Fibroblast of skin of right biceps (primary cell): ENCODE results near the gene AHCYL2.

Source experiments
- DNase-seq: peaks from one replicate; pipeline ENCODE4 v3.0.0-alpha.2; 2013

AHCYL2 gene

DNA sequence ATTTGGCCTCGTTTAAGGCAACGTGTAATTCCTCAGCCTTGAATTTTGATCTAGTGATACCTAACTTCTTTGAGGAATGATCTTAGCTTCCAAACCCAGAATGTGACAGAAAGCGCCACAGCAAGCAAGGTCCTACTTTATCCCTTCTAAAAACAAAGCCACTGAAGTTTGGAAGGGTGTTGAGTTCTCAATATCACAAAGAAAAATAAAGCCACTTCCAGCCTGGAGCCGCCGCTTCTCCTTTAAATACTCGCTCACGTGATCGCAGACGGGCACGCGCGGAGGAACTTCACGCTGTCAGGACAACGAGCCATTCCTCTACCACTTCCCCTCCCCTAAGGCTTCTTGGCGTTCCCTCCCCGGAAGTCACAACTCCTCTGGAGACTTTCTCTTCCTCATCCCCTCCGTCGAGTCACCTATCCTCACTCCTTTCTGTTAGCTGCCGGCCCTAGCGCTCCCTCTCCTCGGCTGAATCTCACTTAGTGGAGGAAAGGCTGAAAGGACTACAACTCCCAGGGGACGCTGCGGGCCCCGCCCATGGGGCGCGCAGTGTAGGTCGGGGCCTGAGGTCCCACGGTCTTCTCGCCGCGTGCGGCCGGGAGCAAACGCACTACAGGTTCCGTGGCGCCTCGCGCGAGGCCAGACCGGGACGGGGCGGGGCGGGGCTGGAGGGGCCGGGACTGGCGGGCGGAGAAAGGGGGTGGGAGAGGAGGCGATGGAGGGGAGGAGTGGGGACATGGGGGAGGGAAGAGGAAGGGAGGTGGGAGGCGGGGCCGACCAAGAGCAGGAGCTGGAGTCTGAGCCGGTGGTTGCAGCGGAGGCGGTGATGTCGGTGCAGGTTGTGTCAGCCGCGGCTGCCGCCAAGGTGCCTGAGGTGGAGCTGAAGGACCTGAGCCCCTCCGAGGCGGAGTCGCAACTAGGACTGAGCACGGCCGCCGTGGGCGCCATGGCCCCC, at the start of gene AHCYL2:
AHCYL2 (plus strand) TSS at position 780 of the 955 bp plus-strand sequence.
- DNase-seq: peak; percentile 98

DNA sequence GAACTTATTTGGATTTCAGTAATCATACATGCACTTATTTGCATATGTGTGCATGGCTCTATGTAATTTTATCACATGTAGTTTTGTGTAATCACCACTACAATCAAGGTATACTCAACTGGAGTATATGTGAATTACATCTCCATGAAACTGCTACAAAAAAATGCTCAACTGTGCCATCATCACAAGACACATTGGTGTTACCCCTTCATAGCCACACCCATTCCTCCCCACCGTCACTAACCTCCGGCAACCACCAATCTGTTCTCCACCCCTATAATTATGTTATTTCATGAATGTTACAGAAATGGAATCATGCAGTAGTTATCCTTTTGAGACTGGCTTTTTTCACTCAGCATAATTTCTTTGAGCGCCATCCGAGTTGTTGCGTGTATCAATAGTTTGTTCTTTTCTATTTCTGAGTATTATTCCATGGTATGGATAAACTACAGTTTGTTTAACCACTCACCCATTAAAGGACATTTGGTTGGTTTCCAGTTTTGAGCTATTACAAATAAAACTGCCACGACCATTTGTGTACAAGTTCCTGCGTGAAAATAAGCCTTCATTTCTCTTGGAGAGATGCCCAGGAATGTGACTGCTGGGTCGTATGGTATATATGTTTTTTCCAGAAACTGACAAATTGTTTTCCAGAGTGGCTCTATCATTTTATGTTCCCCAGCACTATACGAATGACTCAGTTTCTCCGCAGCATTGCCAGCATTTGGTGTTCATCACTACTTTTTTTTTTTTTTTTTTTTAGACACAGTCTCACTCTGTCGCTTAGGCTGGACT, 47.7 kb upstream of the AHCYL2 start:
- DNase-seq: no peak

DNA sequence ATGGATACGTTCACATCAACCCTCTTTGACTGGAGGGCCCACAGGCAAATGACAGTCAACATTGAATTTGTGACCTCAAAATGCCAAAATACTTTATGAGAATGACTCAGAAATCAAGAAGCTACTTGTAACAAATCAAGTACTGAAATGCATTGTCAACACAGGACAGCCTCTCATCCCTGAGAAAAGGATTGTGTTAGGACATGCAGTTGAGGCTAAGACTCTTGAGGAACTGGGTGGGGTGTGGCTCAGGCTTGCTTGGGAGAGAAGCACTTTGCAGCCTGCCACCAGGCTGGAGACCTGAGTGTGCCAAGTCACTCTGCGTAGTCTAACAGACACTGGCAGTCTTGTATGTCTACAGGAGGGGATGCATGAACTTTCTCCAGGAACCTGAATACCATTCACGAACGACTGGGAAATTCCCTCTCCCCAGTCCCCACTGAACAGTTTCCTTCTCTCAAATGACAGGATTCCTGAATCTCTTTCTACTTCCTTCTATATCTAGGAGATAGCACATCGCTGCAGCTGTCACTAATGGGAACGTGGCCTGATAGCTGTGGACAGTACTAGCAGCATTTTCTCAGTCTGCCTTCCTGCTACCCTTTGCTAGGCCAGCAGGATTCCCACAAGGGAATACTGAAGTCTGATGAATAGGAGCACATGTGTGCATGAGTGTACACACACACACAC, 39.7 kb upstream of the AHCYL2 start:
- peak; percentile 13 for DNase-seq

DNA sequence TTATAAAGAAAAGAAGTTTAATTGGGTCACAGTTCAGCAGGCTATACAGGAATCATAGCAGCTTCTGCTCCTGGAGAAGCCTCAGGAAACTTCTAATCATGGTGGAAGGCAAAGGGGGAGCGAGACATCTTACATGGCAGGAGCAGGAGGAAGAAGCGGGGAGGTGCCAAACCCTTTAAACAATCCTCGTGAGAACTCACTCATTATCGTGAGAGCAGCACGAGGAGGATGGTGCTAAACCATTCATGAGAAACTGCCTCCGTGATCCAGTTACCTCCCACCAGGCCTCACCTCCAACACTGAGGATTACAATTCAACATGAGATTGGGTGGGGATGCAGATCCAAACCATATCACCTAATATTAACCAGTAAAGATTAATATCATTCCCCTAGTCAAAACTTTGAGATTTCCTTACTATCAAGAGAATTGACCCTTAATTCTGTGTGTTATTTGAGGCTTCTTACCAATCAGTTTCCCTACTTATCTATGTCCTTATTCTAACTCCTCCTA, 38.0 kb upstream of the AHCYL2 start:
- no peak for DNase-seq

DNA sequence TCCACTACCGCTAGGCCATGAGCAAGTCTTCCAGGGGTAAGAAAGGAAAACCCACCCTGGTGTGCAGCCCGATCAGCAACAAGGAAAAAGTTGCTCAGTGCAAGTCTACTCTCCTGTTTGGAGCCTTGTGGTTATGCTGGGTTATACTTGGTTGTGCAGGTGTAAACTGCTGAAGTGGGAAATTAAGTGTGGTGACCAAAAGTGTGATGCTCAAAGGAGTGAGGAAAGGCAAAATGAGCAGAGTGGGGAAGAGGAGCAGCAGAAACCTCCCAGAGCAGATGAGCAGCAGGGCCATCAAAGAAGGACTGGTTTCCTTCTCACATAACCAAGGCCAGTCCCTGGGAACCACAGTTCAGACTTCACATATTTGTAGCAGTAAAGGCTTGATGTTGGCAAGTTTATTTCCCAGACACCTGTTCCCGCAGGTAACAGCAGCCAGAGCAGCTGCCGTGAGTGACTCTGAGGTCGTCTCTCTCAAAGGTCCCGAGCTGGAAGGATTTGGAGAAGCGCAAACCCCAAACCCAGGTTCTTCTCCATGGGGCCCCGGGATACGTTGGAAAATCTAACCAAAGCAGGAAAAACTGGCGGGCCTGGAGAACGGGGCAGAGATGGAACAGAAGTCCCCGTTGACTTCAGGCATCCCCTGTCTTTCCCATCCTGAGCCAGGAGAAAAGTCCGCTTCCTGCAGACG, 37.0 kb upstream of the AHCYL2 start:
- DNase-seq: no peak

DNA sequence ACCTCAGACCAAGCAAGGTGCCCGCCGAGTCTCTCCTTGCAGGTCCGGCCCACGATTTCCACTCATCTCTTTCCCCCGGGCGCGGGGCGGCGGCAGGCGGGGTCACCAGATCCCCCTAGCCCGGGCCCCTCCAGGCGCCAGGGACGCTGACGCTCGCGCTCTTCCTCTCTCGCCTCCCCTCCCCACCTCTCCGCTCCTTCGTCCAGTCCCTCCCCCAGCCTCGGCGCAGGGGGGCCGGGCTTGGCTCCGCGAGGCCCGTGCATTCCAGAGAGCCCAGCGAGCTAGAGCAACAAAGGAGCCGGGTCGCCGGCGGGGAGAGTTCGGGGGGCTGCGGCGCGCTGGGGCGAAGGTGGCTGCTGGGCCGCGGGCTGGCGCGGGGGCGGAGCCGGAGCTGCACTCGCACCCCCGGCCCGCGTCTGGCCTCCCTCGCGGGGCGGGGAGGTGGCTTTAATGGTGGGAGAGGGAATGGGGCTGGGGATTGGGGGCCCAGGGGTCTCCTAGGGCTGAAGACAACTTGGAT, 36.4 kb upstream of the AHCYL2 start, which contains the start of gene SMO:
SMO (plus strand) TSS at position 262 of the 520 bp plus-strand sequence. CDS start 519 bp downstream, outside the sequence.
- peak; percentile 75 for DNase-seq

DNA sequence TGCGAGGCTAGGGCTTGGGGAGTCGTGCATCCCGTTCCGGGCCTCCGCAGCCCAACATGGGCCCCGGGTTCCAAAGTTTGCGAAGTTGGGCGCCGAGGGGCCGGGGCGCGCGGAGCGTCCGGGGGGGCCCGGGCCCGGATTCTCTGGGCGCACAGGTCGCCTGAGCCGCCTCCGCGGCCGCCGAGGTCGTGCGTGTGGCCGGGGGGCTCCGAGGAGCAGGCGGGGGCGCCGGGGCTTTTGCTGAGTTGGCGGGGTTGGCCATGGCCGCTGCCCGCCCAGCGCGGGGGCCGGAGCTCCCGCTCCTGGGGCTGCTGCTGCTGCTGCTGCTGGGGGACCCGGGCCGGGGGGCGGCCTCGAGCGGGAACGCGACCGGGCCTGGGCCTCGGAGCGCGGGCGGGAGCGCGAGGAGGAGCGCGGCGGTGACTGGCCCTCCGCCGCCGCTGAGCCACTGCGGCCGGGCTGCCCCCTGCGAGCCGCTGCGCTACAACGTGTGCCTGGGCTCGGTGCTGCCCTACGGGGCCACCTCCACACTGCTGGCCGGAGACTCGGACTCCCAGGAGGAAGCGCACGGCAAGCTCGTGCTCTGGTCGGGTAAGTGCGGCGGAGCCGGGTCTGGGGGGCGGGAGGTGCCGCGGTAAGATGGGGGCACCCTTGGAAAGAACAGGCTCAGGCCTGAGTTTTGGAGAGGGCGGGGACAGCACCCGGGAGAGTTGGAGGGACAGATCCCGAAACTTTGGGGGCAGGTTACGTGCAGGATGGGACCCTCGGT, 35.8 kb upstream of the AHCYL2 start:
- peak; percentile 16 for DNase-seq

DNA sequence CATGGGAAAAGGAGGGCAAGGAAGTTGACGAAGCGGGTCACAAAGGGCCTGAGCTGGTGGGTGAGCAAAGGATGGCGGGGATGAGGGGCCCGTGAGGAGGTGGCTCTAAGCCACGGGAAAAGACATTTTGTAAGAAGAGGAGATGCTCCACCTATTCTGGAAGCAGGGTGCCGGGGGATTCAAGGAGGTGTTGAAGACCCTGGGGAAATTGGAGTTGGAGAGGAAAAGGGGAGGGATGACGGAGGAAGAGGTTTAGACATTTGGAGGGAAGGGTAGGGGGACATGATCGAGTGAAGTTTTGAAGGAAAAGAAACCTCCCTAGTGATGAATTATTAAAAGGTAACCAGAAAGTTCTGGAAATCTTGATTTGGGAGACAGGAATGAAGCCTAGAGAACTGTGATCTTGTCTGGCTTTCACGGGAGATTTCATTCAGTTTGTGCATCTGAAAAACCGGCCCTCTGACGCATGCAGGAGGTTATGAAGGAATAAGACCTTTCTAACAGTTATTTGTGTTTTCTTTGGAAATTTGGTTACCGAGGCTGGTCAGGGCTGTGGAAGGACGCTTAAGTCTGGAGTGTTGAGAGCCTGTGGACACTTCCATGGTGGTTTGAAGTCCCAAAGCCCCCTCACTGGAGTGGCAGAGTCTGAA, 35.0 kb upstream of the AHCYL2 start:
- no peak for DNase-seq

DNA sequence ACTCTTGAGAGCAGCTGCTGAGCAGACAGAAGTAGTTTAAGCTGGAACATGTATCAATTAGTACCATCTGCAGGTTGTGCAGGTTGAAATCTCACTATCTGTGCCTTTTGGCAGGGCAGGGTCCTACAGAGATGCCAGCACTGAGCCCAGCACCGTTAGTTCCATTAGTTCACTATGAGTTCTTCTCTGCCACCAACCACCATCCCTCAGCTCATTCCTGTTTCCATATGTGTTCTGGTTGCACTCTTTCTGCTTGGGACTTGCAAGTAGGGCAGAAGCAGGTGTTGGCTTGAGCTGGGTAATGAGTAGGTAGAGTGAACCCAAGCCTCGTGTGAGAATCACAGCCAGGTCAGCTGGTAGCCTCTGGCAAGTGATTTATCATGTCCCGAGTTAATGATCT, 33.6 kb upstream of the AHCYL2 start:
- DNase-seq: no peak

DNA sequence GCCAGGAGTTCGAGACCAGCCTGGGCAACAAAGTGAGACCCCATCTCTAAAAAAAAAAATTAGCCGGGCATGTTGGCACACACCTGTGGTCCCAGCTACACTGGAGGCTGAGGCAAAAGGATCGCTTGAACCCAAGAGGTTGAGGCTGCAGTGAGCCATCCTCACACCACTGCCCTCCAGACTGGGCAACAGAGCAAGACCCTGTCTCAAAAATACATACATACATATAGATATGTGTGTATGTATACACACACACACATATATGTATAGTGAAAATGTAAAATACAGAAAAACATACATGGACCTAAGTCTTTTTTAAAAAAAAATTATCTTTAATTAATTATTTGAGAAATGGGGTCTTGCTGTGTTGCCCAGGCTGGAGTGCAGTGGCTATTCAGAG, 30.9 kb upstream of the AHCYL2 start:
- no peak for DNase-seq

DNA sequence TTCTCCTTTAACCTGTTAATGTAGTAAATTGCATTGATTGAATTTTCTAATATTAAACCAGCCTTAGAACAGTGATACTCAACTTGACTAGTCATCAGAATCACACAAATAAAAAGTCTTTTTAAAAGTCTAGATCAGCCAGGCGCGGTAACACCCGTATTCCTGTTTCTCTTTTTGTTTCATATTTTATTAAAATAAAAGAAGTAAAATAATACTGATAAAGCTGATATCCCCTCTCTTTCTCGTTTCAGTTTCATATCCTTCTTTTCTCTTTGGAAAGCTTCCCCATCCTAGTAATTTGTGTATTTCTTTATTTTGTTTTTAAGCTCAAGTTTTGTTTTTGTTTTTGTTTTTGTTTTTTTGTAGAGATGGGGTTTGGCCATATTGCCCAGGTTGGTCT, 27.1 kb upstream of the AHCYL2 start:
- DNase-seq: no peak

DNA sequence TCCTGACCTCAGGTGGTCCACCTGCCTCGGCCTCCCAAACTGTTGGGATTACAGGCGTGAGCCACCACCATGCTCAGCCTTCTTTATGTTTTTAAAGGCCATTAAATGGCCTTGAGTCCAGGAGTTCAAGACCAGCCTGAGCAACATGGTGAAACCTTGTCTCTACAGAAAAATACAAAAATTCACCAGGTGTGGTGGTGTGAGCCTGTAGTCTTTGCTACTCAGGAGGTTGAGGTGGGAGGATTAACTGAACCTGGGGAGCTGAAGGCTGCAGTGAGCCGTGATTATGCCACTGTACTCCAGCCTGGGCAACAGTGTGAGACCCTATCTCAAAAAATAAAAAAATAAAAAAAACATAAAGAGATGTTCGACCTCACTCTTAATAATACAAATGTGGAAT, 25.4 kb upstream of the AHCYL2 start:
- DNase-seq: no peak

DNA sequence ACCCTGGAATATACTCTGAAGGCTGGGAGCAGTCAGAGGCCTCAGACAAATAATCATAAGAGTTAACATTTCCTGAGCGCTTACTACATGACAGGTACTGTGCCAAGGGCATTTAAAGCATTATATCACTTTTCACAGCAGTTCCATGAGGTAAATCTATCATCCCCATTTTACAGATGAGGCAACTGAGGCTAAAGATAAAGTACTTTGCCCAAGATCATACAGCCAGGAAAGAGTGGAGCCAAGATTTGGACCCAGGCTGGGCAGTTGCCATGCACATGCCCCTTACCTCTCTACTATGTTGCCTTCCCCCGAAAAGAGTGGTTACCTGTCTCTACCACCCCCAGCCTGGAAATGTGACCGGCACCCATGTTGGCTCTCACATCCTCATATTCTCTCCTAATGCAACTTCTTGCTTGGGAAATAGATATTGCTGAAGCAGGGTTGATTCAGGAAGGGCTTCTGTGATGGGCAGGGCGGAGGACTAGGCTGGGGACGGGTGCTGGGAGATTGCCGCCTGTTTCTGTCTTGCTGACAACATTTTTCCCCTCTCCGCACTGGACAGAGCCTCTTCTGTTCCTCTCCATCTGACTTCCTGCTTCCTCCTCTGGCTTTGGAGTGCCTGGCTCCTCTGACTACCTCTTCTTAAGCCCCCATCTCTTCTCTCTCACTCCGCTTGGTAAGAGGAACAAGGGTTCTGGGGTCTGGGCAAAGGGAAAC, 22.6 kb upstream of the AHCYL2 start:
- no peak for DNase-seq

DNA sequence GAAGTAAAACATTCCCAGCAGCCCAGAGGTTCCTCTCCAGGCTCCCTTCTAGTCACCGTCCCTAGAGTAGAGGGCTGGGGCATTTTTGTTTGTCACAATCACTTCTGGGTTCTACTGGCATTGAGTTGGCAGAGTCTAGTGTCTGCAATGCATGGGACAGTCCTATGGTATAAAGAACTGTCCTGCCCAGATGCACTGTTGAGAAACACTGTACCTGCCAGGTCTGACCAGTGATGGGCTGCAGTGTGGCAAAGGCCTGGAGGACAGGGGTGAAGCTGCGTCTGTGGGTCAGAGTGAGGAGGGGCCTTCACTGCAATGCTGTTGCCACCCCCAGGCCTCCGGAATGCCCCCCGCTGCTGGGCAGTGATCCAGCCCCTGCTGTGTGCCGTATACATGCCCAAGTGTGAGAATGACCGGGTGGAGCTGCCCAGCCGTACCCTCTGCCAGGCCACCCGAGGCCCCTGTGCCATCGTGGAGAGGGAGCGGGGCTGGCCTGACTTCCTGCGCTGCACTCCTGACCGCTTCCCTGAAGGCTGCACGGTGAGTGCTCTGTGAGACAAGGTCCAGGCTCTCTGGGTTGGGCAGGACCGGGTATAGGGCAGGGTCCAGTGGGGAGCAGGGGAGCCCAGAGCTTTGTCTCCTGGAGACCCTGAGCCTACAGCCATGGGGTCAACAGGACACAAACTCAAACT, 21.6 kb upstream of the AHCYL2 start:
- DNase-seq: no peak

DNA sequence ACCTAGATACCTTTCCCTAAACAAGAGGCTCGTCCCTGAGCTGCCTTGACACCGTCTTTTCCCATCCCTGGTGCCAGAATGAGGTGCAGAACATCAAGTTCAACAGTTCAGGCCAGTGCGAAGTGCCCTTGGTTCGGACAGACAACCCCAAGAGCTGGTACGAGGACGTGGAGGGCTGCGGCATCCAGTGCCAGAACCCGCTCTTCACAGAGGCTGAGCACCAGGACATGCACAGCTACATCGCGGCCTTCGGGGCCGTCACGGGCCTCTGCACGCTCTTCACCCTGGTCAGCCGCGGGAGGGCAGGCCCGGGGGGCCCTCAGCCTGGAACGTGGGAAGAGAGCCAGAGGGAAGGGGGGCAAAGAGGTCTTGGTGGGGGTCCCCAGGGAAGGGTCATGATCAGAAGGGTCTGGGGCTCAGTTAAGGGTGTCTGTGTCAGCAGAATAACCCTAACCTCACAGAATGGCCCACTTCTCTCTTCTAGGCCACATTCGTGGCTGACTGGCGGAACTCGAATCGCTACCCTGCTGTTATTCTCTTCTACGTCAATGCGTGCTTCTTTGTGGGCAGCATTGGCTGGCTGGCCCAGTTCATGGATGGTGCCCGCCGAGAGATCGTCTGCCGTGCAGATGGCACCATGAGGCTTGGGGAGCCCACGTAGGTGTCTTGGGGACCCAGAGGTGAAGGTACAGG, 19.6 kb upstream of the AHCYL2 start:
- no peak for DNase-seq

DNA sequence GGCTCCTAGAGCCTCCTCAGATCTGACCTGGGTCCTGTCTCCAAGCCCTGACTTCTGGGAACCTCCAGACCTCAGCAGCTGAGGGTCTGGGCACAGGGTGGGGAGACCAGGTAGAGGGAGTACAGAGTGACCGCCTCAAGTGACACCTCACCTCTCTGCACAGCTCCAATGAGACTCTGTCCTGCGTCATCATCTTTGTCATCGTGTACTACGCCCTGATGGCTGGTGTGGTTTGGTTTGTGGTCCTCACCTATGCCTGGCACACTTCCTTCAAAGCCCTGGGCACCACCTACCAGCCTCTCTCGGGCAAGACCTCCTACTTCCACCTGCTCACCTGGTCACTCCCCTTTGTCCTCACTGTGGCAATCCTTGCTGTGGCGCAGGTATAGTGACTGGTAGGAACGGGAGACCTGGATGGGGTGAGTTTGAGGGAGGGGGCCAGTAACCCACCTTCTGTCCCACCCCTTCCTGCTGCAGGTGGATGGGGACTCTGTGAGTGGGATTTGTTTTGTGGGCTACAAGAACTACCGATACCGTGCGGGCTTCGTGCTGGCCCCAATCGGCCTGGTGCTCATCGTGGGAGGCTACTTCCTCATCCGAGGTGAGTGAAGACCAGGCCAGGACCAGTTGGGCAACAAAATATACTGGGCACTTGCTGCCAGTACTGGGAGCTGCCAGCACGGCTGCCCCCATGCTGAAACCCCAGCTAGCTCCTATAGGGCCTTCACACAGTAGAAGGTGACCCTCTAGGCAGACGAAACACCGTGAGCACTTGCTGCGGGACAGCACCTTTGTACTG, 18.6 kb upstream of the AHCYL2 start:
- no peak for DNase-seq

DNA sequence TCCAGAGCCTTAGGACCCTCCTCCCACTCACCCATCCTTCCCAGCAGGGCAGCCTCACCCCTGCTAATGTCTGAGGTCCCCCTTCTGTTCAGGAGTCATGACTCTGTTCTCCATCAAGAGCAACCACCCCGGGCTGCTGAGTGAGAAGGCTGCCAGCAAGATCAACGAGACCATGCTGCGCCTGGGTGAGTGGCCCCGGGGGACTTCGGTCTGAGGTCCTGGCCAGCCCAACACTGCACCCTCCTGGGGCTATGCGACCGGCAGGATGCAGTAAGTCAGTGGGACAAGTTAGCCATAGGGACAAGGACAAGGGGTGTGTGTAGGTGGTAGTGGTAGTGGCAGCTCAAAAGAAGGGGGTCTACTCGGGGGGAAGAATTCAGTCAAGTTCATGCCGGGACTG, 16.2 kb upstream of the AHCYL2 start:
- no peak for DNase-seq
